Activated T-cell treated with anti-CD3 and anti-CD28 coated beads for 48 hours (primary cell): ENCODE results near the gene HEMK1.

Experiments used
- DNase-seq: peaks from one replicate; pipeline ENCODE4 v3.0.0-alpha.2; 2020; ENCODE audit warnings: low read depth

HEMK1 gene

GRCh38 chr3:50645378-50645777 lies 76.1 kb downstream of the HEMK1 start:
- no peak for DNase-seq
